SK-N-MC (cell line): ENCODE results near the gene ADAMTS12.
"Not testable (repeated sequence)": the region's sequence is repeated elsewhere in the genome, so short reads cannot be mapped to it uniquely, and the experiment has no call there.

ENCODE experiments used
- DNase-seq: peaks from one replicate; pipeline ENCODE4 v3.0.0-alpha.2; 2011; ENCODE audit warnings: low read depth, low spot score
- H3K27ac ChIP-seq: fragments of 200-600 bp; sonication (generic); 2 replicates; pipeline ENCODE4 v1.5.1; 2016; ENCODE audit warnings: mixed run types
- H3K36me3 ChIP-seq: fragments of 200-600 bp; sonication (generic); 2 replicates; pipeline ENCODE4 v1.6.1; 2017; ENCODE audit warnings: antibody characterized with exemption, low read length, mixed read lengths; ENCODE audit not compliant: insufficient read depth
- H3K4me3 ChIP-seq: fragments of 200-600 bp; sonication (generic); 2 replicates; pipeline ENCODE4 v1.5.1; 2016
- H3K9ac ChIP-seq: fragments of 200-600 bp; sonication (generic); 2 replicates; pipeline ENCODE4 v1.8.0; 2017; ENCODE audit warnings: mixed run types, mixed read lengths; ENCODE audit not compliant: insufficient read length
- H3K9me3 ChIP-seq: fragments of 200-600 bp; sonication (generic); 2 replicates; pipeline ENCODE4 v1.6.1; 2017; ENCODE audit warnings: low read depth, mild to moderate bottlenecking, antibody characterized with exemption, low read length, moderate library complexity, mixed read lengths
- EZH2 ChIP-seq: fragments of 200-600 bp; sonication (generic); IDR thresholded peaks from one replicate; pipeline ENCODE4 v1.6.1; 2017; ENCODE audit warnings: antibody characterized with exemption
- FOXP2 ChIP-seq: optimal IDR thresholded peaks from 2 replicates; pipeline ENCODE3; 2011; ENCODE audit warnings: mild to moderate bottlenecking, moderate library complexity; ENCODE audit not compliant: insufficient read depth; ENCODE audit errors: extremely low read length, control extremely low read depth
- POLR2AphosphoS5 ChIP-seq: IDR thresholded peaks from 2 replicates; pipeline ENCODE4 v1.6.1; 2012; ENCODE audit warnings: mild to moderate bottlenecking, low read depth, low read length, borderline replicate concordance

Gene ADAMTS12

DNA sequence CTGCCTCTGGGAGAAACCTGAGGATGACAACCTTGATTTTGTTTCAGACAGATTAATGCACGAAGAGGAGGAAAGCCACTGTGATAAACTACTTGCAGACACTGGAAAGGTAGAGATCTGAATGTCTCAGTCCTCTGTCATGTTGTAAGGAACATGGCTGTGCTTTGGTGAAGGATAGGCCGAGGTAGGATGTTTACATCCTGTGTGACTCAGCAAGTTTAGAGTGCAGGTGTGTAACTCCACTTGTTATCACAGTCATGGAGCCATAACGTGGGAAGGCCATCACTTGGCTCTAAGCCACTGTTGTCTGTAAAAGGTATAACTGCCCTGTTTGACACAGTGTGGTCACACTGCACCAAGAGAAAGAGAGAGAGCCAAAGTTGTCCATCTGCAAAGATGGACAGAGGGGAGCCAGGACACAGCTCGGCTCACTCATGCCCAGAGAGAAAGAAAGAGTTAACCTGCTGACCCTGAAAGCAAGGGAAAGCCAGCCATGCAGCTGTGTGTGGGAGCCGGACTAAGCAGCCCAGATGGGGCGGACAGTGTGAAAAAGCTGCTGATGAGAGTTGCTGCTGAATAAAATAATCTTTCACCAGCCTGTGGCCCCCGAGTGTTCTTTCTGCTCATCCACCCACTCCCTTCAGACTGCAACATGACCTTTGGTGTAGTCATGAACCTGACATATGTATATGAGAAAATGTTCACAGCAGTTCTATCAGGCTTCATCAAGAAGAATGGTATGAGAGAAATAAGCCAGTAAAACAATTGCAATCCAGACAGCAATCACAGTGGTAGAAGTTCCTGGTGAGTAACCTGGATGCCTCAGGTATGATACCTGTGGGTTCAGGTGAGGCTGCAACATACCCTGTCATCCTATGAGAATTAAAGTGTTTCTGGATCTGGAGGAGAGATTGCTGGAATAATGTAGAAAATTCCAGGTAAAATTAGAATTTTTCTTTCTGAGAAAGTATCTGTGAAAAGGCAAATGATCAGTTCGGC is 335.2 kb downstream of the ADAMTS12 start:
- DNase-seq, result no peak
- Histone ChIP-seq H3K9ac (no peak overlapping the region), H3K4me3 (no peak overlapping the region), H3K9me3 (no peaks in the 10 kb centered on the region), H3K27ac (no peak overlapping the region), H3K36me3 (no peaks in the 10 kb centered on the region)
- TF ChIP-seq FOXP2 (no peak), POLR2AphosphoS5 (no peak), EZH2 (no peak)

DNA sequence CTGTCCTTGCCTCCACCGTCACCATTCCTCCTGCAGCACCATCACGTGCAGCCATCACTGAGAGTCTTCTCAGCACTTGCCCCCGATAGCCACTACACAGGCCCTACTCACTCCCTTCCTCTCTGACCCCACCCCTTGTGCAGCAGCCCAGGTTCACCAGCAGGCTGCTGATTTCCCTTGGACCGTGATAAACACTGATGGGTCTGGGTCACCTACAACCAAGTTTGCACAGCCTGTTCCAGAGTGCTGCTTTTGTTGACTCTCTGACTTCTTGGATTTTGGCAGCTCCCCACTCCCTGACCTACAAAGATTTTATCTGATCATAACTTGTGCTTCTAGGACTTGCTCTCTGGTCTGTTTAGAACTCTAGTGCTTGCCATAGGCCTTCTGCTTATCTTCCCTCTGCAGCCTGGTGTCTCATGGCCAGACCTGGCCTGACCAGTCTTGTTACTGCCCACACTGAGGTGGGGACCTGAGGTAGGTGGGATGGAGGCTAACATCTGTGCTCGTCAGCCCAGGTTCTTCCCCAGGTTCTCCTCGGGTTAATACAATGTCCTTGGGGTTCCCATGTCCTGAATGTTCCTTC is 341.7 kb downstream of the ADAMTS12 start:
- Histone ChIP-seq H3K36me3 (no peaks in the 10 kb centered on the region), H3K4me3 (no peak overlapping the region), H3K27ac (no peak overlapping the region), H3K9me3 (no peaks in the 10 kb centered on the region), H3K9ac (no peak overlapping the region)
- DNase-seq, result no peak
- TF ChIP-seq POLR2AphosphoS5 (no peak), FOXP2 (no peak), EZH2 (no peak)

DNA sequence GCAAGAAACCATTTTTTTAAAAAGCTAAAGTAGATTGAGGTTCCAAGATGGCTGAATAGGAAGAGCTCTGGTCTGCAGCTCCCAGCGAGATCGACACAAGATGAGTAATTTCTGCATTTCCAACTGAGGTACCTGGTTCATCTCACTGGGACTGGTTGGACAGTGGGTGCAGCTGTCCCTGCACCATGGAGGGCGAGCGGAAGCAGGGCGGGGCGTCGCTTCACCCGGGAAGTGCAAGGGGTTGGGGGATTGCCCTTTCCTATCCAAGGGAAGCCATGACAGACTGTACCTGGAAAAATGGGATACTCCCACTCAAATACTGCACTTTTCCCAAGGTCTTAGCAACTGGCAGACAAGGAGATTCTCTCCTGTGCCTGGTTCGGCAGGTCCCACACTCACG is 352.0 kb downstream of the ADAMTS12 start:
- not testable (repeated sequence) for DNase-seq, H3K27ac ChIP-seq, H3K9me3 ChIP-seq, H3K36me3 ChIP-seq, H3K4me3 ChIP-seq, H3K9ac ChIP-seq

DNA sequence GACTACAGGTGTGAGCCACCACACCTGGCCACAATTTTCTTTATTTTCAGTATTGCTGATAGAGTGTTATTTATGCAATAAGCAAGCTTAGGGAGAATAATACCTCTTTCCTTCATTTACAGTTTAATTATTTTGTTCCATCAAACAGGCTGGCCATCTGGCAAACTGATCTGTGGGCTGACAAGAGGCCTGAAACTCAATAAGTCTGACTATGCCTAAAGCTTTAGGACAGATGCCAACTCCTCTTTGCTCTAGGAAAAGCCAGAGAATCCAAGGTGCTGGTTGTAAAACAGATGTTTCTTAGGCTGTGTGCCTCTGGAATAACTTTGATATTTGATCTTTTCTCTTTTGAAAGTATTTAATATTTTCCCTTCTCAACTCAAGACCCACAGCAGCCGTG is 352.6 kb downstream of the ADAMTS12 start:
- no peaks in the 10 kb centered on the region for H3K9me3 ChIP-seq
- H3K36me3 ChIP-seq, result no peaks in the 10 kb centered on the region
- H3K27ac ChIP-seq, result no peak overlapping the region
- H3K4me3 ChIP-seq, result no peak overlapping the region
- H3K9ac ChIP-seq, result no peak overlapping the region
- TF ChIP-seq EZH2, result no peak
- no peak for TF ChIP-seq POLR2AphosphoS5
- TF ChIP-seq FOXP2, result no peak
- no peak for DNase-seq

DNA sequence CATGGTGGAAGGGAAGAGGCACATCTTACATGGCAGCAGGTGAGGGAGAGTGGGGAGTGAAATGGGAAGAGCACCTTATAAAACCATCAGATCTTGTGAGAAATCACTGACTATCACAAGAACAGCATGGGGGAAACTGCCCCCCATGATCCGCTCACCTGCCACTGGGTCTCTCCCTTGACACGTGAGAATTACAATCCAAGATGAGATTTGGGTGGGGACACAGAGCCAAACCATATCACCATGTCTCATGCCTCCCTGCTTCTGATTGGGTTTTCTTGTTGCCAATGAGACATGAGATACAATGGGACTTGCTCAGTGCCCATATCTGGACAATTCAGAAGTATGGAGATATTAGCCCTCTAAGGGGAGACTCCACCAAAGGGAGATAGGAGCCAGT is 353.6 kb downstream of the ADAMTS12 start:
- H3K9ac ChIP-seq, result no peak overlapping the region
- H3K36me3 ChIP-seq, result no peaks in the 10 kb centered on the region
- H3K9me3 ChIP-seq, result no peaks in the 10 kb centered on the region
- no peak for TF ChIP-seq FOXP2
- no peak for TF ChIP-seq EZH2
- TF ChIP-seq POLR2AphosphoS5, result no peak
- no peak overlapping the region for H3K4me3 ChIP-seq
- DNase-seq, result no peak
- no peak overlapping the region for H3K27ac ChIP-seq

DNA sequence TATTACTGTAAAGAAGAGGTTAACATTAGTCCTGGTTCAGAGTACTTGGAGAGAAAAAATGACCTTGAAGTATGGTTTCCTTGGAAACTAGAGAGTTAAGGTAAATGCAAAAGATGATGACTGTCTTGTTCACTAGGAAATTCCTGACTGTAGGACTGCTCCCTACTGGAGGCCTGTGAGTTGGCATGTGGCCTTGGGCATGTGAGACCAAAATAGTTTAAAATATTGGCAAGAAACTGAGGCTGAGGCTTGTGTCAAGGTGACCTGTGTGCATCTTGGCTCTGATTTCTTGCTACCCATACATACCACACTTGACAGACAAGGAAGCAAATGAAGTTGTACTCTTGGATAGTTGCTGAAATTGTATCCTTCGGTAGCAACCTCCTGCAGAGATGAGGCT is 354.6 kb downstream of the ADAMTS12 start:
- no peak overlapping the region for H3K9ac ChIP-seq
- no peak overlapping the region for H3K4me3 ChIP-seq
- H3K36me3 ChIP-seq, result no peaks in the 10 kb centered on the region
- H3K9me3 ChIP-seq, result no peaks in the 10 kb centered on the region
- no peak for DNase-seq
- no peak for TF ChIP-seq POLR2AphosphoS5
- no peak for TF ChIP-seq EZH2
- no peak for TF ChIP-seq FOXP2
- no peak overlapping the region for H3K27ac ChIP-seq

DNA sequence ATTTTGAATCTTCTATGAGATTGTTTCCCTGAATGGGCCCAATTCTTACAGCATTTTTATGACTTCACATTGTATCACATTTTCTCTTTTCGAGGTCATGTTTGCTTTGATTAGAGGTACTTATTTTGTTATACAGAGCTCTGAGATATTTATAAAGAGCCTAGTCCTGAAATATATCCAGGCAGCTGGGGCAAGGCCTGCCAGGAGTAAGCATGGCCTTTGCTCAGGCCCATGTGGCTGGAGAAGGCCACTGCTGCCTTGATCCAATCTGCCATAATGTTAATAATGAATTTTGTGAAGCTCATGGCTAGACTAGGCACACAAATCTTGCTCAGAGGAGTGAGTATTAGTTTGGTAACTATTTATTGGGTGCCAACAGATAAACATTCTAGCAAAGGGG is 355.0 kb downstream of the ADAMTS12 start:
- Histone ChIP-seq H3K27ac (no peak overlapping the region), H3K9ac (no peak overlapping the region), H3K4me3 (no peak overlapping the region), H3K9me3 (no peaks in the 10 kb centered on the region), H3K36me3 (no peaks in the 10 kb centered on the region)
- TF ChIP-seq POLR2AphosphoS5 (no peak), FOXP2 (no peak), EZH2 (no peak)
- DNase-seq, result no peak

DNA sequence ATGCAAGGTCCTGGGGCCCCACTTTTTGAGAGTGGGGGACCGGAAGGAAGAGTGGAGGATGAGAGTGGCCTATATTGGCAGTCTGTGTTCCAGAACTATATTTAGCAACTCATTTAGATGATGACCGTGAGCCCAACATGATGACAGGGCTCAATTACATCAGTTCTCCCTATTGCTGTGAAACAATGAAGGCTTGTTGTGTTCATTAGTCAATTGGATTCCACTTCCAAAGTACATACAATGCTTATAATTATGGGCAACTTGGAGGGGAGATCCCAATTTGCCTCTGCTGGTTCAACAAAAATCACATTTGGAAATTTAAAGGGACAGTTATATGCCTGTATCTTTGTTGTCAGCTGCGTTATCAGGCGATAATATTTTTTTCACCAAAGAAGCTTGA is 360.0 kb downstream of the ADAMTS12 start:
- H3K36me3 ChIP-seq, result no peaks in the 10 kb centered on the region
- no peak overlapping the region for H3K4me3 ChIP-seq
- no peak for TF ChIP-seq FOXP2
- TF ChIP-seq POLR2AphosphoS5, result no peak
- TF ChIP-seq EZH2, result no peak
- no peak overlapping the region for H3K27ac ChIP-seq
- H3K9ac ChIP-seq, result no peak overlapping the region
- no peaks in the 10 kb centered on the region for H3K9me3 ChIP-seq
- DNase-seq, result no peak

DNA sequence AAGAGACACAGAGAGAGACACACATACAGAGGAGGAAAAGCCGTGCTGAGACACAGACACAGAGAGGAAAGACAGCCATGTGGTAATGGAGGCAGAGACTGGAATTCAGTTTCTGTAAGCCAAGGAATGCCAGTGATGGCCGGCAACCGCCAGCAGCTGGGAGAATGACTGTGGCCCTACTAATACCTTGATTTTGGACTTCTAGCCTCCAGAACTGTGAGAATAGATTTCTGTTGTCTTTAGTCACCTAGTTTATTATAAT is 360.8 kb downstream of the ADAMTS12 start:
- Histone ChIP-seq H3K9ac (no peak overlapping the region), H3K27ac (no peak overlapping the region), H3K4me3 (no peak overlapping the region), H3K9me3 (no peaks in the 10 kb centered on the region), H3K36me3 (no peaks in the 10 kb centered on the region)
- no peak for TF ChIP-seq POLR2AphosphoS5
- TF ChIP-seq EZH2, result no peak
- no peak for TF ChIP-seq FOXP2
- DNase-seq, result no peak
